Activated CD4-positive, CD25-positive, alpha-beta regulatory T cell treated with anti-CD3 and anti-CD28 coated beads, Interleukin-2, amount 50 U/mL, for 24 hours (primary cell): Measurements from ENCODE around the gene TMEM203.
A peak's percentile ranks its signal among the peaks of the same experiment; 100 is the strongest.

Experiments
- ATAC-seq, 2 donors: fragments of 150-1000 bp; cut with Tn5 transposase; one replicate each; pipeline ENCODE4 v1.10.0; 2021; ENCODE audit warnings: mild to moderate bottlenecking in 1 of 2, moderate library complexity in 1 of 2

The TMEM203 gene

GRCh38 chr9:137193771-137194170 is 11.7 kb downstream of the TMEM203 start:
- no peak for ATAC-seq

GRCh38 chr9:137192859-137193258 is 12.6 kb downstream of the TMEM203 start:
- no peak for ATAC-seq

GRCh38 chr9:137192448-137192780 is 13.0 kb downstream of the TMEM203 start:
- no peak for ATAC-seq

- ATAC-seq, result no peak
These were observed 13.6 kb downstream of the TMEM203 start for GRCh38 chr9:137191691-137192447.

- ATAC-seq, result no peak
These were observed 14.2 kb downstream of the TMEM203 start for GRCh38 chr9:137191245-137191644.

- ATAC-seq, result no peak
These were observed 15.1 kb downstream of the TMEM203 start for GRCh38 chr9:137190315-137190856.

GRCh38 chr9:137189297-137190295 is 15.9 kb downstream of the TMEM203 start:
- ATAC-seq, result no peak

GRCh38 chr9:137188490-137189296 is 16.8 kb downstream of the TMEM203 start, which contains the start of the genes ANAPC2 and SSNA1:
Gene ANAPC2, minus strand, starts transcription at chr9:137188560. Its CDS starts 28 bp downstream, at chr9:137188532.
Gene SSNA1, plus strand, starts transcription at chr9:137188676. Its CDS starts 51 bp downstream, at chr9:137188727.
- peak; percentile 79 to 81 for ATAC-seq

GRCh38 chr9:137188086-137188489 is 17.4 kb downstream of the TMEM203 start:
- peak; percentile 1 for ATAC-seq

- no peak for ATAC-seq
These were observed 18.1 kb downstream of the TMEM203 start for GRCh38 chr9:137187386-137187785.

GRCh38 chr9:137186385-137186784 is 19.1 kb downstream of the TMEM203 start:
- no peak for ATAC-seq

- ATAC-seq, result no peak
These were observed 19.5 kb downstream of the TMEM203 start for GRCh38 chr9:137185921-137186320.

- no peak for ATAC-seq
These were observed 20.4 kb downstream of the TMEM203 start for GRCh38 chr9:137184881-137185660.

GRCh38 chr9:137183980-137184595 is 21.4 kb downstream of the TMEM203 start:
- ATAC-seq, result no peak

GRCh38 chr9:137182836-137183235 is 22.6 kb downstream of the TMEM203 start:
- no peak for ATAC-seq

GRCh38 chr9:137181680-137182079 is 23.8 kb downstream of the TMEM203 start:
- ATAC-seq, result no peak

GRCh38 chr9:137180491-137180890 is 25.0 kb downstream of the TMEM203 start:
- no peak for ATAC-seq

- ATAC-seq, result no peak
These were observed 25.7 kb downstream of the TMEM203 start for GRCh38 chr9:137179761-137180160.

GRCh38 chr9:137178939-137179630 is 26.4 kb downstream of the TMEM203 start:
- no peak for ATAC-seq

GRCh38 chr9:137178201-137178938 is 27.1 kb downstream of the TMEM203 start:
- ATAC-seq, result no peak
